Measurements from ENCODE around the gene GAP43.

GAP43 gene

GRCh38 chr3:115683773-115684172 is 60.5 kb downstream of the GAP43 start:
- Histone ChIP-seq H3K27ac (no peak overlapping the region), H3K9me3 (no peaks in the 10 kb centered on the region), H3K4me1 (peaks cover 0 to 11% (median 5%) of the 10 kb centered on the region in 4 donors), H3K36me3 (no peaks in the 10 kb centered on the region), H3K27me3 (no peaks in the 10 kb centered on the region), H3K4me3 (no peak overlapping the region)
- intact Hi-C loops (cut with DNase I; ENCODE audit: low total_unique reads): loop anchor here (10.0 kb wide), 1 partner anchor 59 kb away; the partner anchor contains the start of gene GAP43
- no peak for DNase-seq
- TF ChIP-seq CTCF (IDR thresholded peaks at IDR 0.05): no peak

- Histone ChIP-seq H3K27ac (no peak overlapping the region), H3K9me3 (no peaks in the 10 kb centered on the region), H3K4me1 (peaks cover 0 to 11% (median 5%) of the 10 kb centered on the region in 4 donors), H3K4me3 (no peak overlapping the region), H3K36me3 (no peaks in the 10 kb centered on the region), H3K27me3 (no peaks in the 10 kb centered on the region)
- no peak for DNase-seq
- intact Hi-C loops (cut with DNase I; ENCODE audit: low total_unique reads): loop anchor here (10.0 kb wide), 1 partner anchor 60 kb away; the partner anchor contains the start of gene GAP43
- no peak for TF ChIP-seq CTCF (IDR thresholded peaks at IDR 0.05)
Measured at GRCh38 chr3:115685097-115685496, 61.8 kb downstream of the GAP43 start.

- H3K4me1 ChIP-seq: no peaks in the 10 kb centered on the region
- H3K27me3 ChIP-seq: no peaks in the 10 kb centered on the region
- intact Hi-C loops (cut with DNase I; ENCODE audit: low total_unique reads): loop anchor here (10.0 kb wide), 1 partner anchor 63 kb away; the partner anchor contains the start of gene GAP43
- no peaks in the 10 kb centered on the region for H3K36me3 ChIP-seq
- H3K4me3 ChIP-seq: no peak overlapping the region
- TF ChIP-seq CTCF (IDR thresholded peaks at IDR 0.05): no peak
- H3K27ac ChIP-seq: no peak overlapping the region
- no peak for DNase-seq
- H3K9me3 ChIP-seq: no peaks in the 10 kb centered on the region
Measured at GRCh38 chr3:115687721-115688120, 64.4 kb downstream of the GAP43 start.

- H3K36me3 ChIP-seq: no peaks in the 10 kb centered on the region
- no peaks in the 10 kb centered on the region for H3K9me3 ChIP-seq
- no peak for TF ChIP-seq CTCF (IDR thresholded peaks at IDR 0.05)
- H3K4me3 ChIP-seq: no peak overlapping the region
- peaks cover 0 to 3% (median 0%) of the 10 kb centered on the region in 4 donors for H3K4me1 ChIP-seq
- intact Hi-C loops (cut with DNase I; ENCODE audit: low total_unique reads): loop anchor here (10.0 kb wide), 1 partner anchor 64 kb away; the partner anchor contains the start of gene GAP43
- H3K27ac ChIP-seq: no peak overlapping the region
- no peak for DNase-seq
- H3K27me3 ChIP-seq: no peaks in the 10 kb centered on the region
Measured at GRCh38 chr3:115688418-115688817, 65.1 kb downstream of the GAP43 start.

GRCh38 chr3:115689928-115690327 is 66.6 kb downstream of the GAP43 start:
- H3K9me3 ChIP-seq: no peaks in the 10 kb centered on the region
- H3K27ac ChIP-seq: no peak overlapping the region
- DNase-seq: no peak
- TF ChIP-seq CTCF (IDR thresholded peaks at IDR 0.05): no peak
- intact Hi-C loops (cut with DNase I; ENCODE audit: low total_unique reads): loop anchor here (5.0 to 10.0 kb wide), 2 partner anchors 65 to 473 kb away; partner anchors contain the start of gene GAP43
- no peaks in the 10 kb centered on the region for H3K27me3 ChIP-seq
- H3K4me1 ChIP-seq: peaks cover 0 to 3% (median 0%) of the 10 kb centered on the region in 4 donors
- no peaks in the 10 kb centered on the region for H3K36me3 ChIP-seq
- H3K4me3 ChIP-seq: no peak overlapping the region

Data from tibial artery (tissue), 4 donors.